Measurements from ENCODE around the gene TEF. TPM values are rescaled to one million over a fixed set of nuclear protein-coding genes. Genes with fewer than 3 reads are reported as not detected.

TEF gene
- total and polyA plus RNA-seq, 7 donors = 12.6 to 30.3 (median 21.3) TPM

- Histone ChIP-seq H3K27ac (no peak overlapping the region), H3K4me1 (peaks cover 0 to 33% (median 29%) of the 10 kb centered on the region in 4 donors), H3K4me3 (no peak overlapping the region), H3K9me3 (no peaks in the 10 kb centered on the region), H3K36me3 (no peaks in the 10 kb centered on the region), H3K27me3 (no peaks in the 10 kb centered on the region)
- intact Hi-C loops (cut with DNase I) = loop anchor here (5.0 to 10.0 kb wide), 3 partner anchors 63 to 170 kb away; partner anchors contain the start of genes RANGAP1 and ZC3H7B
- TF ChIP-seq POLR2A (IDR thresholded peaks at IDR 0.05) = no peak
- no peak for DNase-seq
- 19 to 60% methylated on average over 8 of the region's 8 CpGs for WGBS, 2 donors
These were observed 16.8 kb upstream of the TEF start for GRCh38 chr22:41364955-41365354.

- no peaks in the 10 kb centered on the region for H3K36me3 ChIP-seq
- DNase-seq = no peak
- no peaks in the 10 kb centered on the region for H3K9me3 ChIP-seq
- no peak overlapping the region for H3K4me3 ChIP-seq
- WGBS, 2 donors = 45 to 73% methylated on average over 5 of the region's 5 CpGs
- peaks cover 0 to 34% (median 31%) of the 10 kb centered on the region in 4 donors for H3K4me1 ChIP-seq
- no peak overlapping the region for H3K27ac ChIP-seq
- no peak for TF ChIP-seq POLR2A (IDR thresholded peaks at IDR 0.05)
- no peak for TF ChIP-seq POLR2AphosphoS5 (IDR thresholded peaks at IDR 0.05)
- no peak for TF ChIP-seq EP300 (IDR thresholded peaks at IDR 0.05)
- no peak for TF ChIP-seq CTCF (IDR thresholded peaks at IDR 0.05)
- H3K27me3 ChIP-seq = no peaks in the 10 kb centered on the region
- intact Hi-C loops (cut with DNase I) = loop anchor here (5.0 to 10.0 kb wide), 3 partner anchors 63 to 171 kb away; partner anchors contain the start of genes RANGAP1 and ZC3H7B
These were observed 16.3 kb upstream of the TEF start for GRCh38 chr22:41365425-41365824.

- H3K36me3 ChIP-seq = no peaks in the 10 kb centered on the region
- H3K27me3 ChIP-seq = no peaks in the 10 kb centered on the region
- peak overlapping the region; percentile 83 to 85 (median 83) for H3K27ac ChIP-seq
- peak overlapping the region in 3 of 4 donors; percentile 55 to 57 (median 57) for H3K4me3 ChIP-seq
- intact Hi-C loops (cut with DNase I) = loop anchor here (5.0 to 10.0 kb wide), 3 partner anchors 64 to 172 kb away; partner anchors contain the start of genes RANGAP1 and ZC3H7B
- 56 to 65% methylated on average over 17 of the region's 17 CpGs for WGBS, 2 donors
- no peak for TF ChIP-seq POLR2A (IDR thresholded peaks at IDR 0.05)
- TF ChIP-seq EP300 (IDR thresholded peaks at IDR 0.05) = no peak
- TF ChIP-seq POLR2AphosphoS5 (IDR thresholded peaks at IDR 0.05) = no peak
- TF ChIP-seq CTCF (IDR thresholded peaks at IDR 0.05) = no peak
- peaks cover 0 to 44% (median 34%) of the 10 kb centered on the region in 4 donors for H3K4me1 ChIP-seq
- no peak for DNase-seq
- H3K9me3 ChIP-seq = no peaks in the 10 kb centered on the region
These were observed 15.3 kb upstream of the TEF start for GRCh38 chr22:41366323-41367029.

GRCh38 chr22:41367039-41367679 is 14.6 kb upstream of the TEF start:
- peak; percentile 99 for DNase-seq
- H3K27ac ChIP-seq = peak overlapping the region; percentile 83 to 85 (median 83)
- WGBS, 2 donors = 2 to 8% methylated on average over 21 of the region's 21 CpGs
- H3K36me3 ChIP-seq = peaks cover 0 to 6% (median 0%) of the 10 kb centered on the region in 4 donors
- no peaks in the 10 kb centered on the region for H3K27me3 ChIP-seq
- H3K9me3 ChIP-seq = no peaks in the 10 kb centered on the region
- peak; percentile 46 to 69 for TF ChIP-seq POLR2A (IDR thresholded peaks at IDR 0.05)
- peak in 3 of 4 experiments; percentile 22 to 27 (median 27) for TF ChIP-seq CTCF (IDR thresholded peaks at IDR 0.05)
- peak in 2 of 4 donors; percentile 22 to 69 for TF ChIP-seq EP300 (IDR thresholded peaks at IDR 0.05)
- peak; percentile 73 to 91 (median 88) for TF ChIP-seq POLR2AphosphoS5 (IDR thresholded peaks at IDR 0.05)
- peaks cover 0 to 51% (median 34%) of the 10 kb centered on the region in 4 donors for H3K4me1 ChIP-seq
- H3K4me3 ChIP-seq = peak overlapping the region; percentile 41 to 57 (median 56)
- intact Hi-C loops (cut with DNase I) = loop anchor here (5.0 to 10.0 kb wide), 3 partner anchors 65 to 172 kb away; partner anchors contain the start of genes RANGAP1 and ZC3H7B

All from sigmoid colon (tissue), 7 donors.